ENCODE data around the gene RHCE.
A peak's percentile ranks its signal among the peaks of the same experiment; 100 is the strongest.
"Not testable (repeated sequence)": the region's sequence is repeated elsewhere in the genome, so short reads cannot be mapped to it uniquely, and the experiment has no call there.

RHCE gene

DNA sequence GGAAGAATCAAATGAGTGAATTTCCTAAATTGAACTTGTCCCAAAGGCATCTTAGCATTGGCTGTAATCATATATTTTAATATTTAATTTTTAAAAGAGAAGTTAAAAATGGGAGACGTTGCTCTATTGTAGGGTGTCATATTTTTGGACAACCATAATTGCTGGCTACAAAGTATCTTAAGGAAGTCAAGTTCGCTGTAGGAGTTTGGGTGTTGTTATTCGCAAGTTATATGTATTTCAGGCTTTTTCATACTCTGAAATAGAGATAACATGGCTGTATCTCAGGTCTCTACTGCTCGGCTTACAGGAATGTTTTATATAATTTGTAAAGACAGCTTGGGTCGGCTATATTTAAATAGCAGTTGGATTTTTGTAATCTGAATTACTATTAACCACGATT lies 81.6 kb downstream of the RHCE start:
- no peak for DNase-seq

DNA sequence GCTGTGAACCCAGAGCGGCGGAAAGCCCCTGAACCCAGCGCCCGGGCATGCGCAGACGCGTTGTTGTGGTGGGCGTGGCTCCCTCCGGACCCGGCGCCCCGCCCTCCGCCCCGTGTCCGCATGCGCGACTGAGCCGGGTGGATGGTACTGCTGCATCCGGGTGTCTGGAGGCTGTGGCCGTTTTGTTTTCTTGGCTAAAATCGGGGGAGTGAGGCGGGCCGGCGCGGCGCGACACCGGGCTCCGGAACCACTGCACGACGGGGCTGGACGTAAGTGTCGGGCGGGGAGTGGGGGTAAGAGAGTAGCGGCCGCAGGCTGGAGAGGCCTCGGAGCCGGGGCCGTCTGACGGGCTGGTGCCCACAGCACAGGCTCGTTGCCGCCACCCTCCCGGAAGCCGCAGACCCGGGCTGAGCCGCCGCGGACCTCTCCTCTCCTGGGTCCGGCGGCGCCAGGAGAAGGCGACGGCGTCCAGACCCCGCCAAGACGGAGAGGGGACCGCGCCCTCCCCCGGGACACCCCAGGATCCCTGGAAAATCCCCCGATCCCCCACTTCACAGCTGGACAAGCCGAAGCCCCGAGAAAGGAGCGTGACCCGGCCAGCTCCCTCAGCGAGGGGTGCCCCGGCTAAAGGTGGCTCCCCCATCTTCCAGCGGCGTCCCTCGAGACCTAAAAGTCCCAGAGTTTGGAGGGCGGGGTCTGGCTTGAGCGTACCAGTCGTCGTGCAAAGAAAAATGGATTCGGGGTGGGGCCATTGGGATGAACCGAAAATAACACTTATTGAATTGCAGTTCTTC lies 82.2 kb downstream of the RHCE start, which contains the start of gene TMEM50A:
Gene TMEM50A, plus strand, starts transcription at position 147 of the 794 bp plus-strand sequence. CDS start 2,153 bp downstream, outside the sequence.
- DNase-seq, result peak; percentile 97

DNA sequence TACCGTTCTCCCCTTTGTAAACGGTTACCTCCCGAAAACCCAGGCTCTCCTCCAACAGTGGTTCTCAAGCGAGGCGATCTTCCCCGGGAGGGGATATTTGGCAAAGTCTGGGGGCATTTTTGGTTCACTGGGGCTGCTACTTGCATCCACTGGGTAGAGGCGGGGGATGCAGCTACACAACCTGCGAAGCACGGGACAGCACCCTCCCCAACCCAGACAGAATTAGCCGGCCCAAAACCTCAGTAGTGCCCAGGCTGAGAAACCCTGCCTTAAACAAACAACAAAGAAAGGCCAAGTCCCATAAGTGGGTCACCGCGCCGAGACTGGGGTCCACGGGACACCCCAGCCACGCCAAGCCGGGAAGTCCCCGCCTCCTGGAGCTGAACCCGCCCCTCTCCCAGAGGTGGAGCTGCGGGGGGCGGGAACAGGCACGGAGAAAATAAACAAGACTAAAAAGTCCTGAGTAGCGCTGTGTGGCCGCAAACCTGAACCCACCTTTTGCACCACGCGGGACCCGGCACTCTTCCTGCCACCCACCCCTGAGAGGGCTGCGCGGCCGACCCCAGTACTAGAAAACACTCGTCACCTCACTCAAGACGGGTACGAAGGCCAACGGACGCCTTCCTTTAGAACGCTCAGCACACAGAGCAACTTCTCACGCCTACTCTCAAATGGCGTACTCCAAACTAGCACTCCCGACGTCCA lies 83.0 kb downstream of the RHCE start:
- peak; percentile 77 for DNase-seq

- peak; percentile 72 for DNase-seq
Observed at GRCh38 chr1:25336922-25337354, 83.7 kb downstream of the RHCE start.

GRCh38 chr1:25329950-25330349 lies 90.7 kb downstream of the RHCE start:
- not testable (repeated sequence) for DNase-seq

DNA sequence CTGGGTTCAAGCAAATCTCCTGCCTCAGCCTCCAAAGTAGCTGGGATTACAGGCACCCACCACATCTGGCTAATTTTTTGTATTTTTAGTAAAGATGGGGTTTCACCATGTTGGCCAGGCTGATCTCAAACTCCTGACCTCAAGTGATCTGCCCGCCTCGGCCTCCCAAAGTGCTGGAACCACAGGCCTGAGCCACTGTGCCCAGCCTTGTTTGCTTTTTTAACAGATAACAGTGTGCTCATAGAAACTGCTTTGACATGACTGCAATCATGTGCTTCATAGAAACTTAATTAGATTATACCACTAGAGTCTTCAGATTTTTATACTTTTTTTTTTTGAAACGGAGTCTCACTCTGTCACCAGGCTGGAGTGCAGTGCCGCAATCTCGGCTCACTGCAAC lies 91.3 kb downstream of the RHCE start:
- not testable (repeated sequence) for DNase-seq

DNA sequence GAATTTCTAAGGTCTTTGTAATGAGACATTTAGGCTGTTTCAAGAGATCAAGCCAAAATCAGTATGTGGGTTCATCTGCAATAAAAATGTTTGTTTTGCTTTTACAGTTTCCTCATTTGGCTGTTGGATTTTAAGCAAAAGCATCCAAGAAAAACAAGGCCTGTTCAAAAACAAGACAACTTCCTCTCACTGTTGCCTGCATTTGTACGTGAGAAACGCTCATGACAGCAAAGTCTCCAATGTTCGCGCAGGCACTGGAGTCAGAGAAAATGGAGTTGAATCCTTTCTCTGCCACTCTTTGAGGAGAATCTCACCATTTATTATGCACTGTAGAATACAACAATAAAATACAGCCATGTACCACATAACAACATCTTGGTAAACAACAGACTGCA lies 91.8 kb downstream of the RHCE start:
- DNase-seq, result not testable (repeated sequence)

- not testable (repeated sequence) for DNase-seq
Observed at GRCh38 chr1:25327864-25328790, 92.5 kb downstream of the RHCE start.

GRCh38 chr1:25324407-25324806 lies 96.2 kb downstream of the RHCE start:
- not testable (repeated sequence) for DNase-seq

DNA sequence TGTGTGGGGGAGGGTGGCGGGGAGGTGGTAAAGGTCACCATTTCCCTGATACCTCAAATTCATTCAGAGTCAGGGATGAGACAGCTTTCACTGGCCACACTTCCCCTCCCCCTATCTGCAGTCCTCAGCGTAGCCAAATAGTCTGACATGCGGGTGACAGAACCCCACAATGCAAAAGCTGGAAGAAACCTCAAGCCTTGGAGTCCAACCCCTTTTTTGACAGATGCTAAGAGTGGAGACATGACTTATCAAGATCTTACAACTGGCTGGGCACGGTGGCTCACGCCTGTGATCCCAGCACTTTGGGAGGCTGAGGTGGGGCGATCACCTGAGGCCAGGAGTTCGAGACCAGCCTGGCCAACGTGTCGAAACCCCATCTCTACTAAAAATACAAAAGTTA lies 98.5 kb downstream of the RHCE start:
- DNase-seq, result not testable (repeated sequence)

GRCh38 chr1:25320314-25320938 lies 100.2 kb downstream of the RHCE start:
- DNase-seq, result not testable (repeated sequence)

DNA sequence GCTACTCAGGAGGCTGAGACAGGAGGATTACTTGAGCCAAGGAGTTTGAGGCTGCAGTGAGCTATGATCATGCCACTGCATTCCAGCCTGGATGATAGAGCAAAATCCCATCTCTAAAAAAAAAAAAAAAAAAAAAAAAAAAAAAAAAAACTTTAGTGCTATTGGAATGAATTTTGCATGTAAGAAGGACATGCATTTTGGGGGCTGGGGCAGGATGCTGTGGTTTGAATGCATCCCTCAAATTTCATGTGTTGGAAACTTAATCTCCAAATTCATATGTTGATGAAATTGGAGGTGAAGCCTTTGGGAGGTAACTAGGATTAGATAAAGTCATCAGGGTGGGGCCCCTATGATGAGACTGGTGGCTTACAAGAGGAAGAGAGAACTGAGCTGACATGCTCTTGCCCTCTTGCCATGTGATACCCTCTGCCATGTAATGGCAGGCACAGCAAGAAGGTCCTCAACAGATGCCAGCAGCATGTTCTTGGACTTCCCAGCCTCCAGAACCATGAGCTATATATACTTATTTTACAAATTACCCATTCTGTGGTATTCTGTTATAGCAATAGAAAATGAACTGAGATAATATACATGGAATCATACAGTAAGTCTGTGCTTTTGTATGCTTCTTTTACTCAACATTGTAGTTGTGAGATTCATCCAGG lies 107.7 kb downstream of the RHCE start:
- DNase-seq, result not testable (repeated sequence)

Measured in activated effector memory CD4-positive, alpha-beta T cell treated with anti-CD3 and anti-CD28 coated beads, Interleukin-2, amount 50 U/mL, for 16 hours (primary cell).